ENCODE results near the gene ARHGAP27. TPM values are rescaled to one million over a fixed set of nuclear protein-coding genes. Genes with fewer than 3 reads are reported as not detected.

ARHGAP27 gene
- polyA plus RNA-seq, 3 donors, result 47.2 to 315 (median 55.0) TPM

DNA sequence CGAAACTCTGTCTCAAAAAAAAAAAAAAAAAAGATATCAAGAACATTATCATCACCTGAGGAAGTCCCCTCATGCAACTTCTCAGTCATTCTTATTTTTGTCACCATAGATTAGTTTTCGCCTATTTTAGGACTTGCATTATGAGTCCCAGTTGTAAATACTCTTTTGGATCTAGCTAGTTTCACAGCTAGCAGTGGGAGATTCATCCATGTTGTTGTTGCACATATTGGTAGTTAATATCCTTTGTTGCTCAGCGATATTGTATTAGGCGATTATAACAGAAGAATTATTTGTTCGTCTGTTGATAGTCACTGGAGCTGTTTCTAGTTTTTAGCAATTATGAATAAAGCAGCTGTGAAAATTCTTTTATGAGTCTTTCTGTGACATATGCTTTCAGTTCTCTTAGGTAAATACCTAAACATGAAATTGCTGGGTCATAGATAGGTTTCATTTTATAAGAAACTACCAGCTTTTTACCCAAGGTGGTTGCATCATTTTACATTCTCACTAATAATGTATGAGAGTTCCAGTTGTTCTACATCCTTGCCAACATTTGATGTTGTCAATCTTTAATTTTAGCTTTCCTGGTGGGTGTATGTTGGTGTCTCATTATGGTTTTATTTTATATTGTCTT, 75.2 kb downstream of the ARHGAP27 start:
- Histone ChIP-seq H3K79me2 (ENCODE audit: insufficient read depth, low read length) (no peaks in the 10 kb centered on the region), H3K4me3 (replicated peaks in 1 of 3; ENCODE audit: low read depth in 2 of 3, low read length in 3 of 3) (no peak overlapping the region), H4K20me1 (ENCODE audit: insufficient read depth, low read length) (no peaks in the 10 kb centered on the region), H3K27me3 (ENCODE audit: control insufficient read depth in 2 of 2, insufficient read depth in 2 of 2, low read length in 2 of 2) (no peaks in the 10 kb centered on the region), H3K9ac (ENCODE audit: insufficient read depth, low read length, poor library complexity, severe bottlenecking) (no peak overlapping the region), H2AFZ (ENCODE audit: insufficient read depth, low read depth, low read length, poor library complexity, severe bottlenecking) (no peak overlapping the region), H3K4me1 (ENCODE audit: control insufficient read depth in 1 of 2, insufficient read depth in 2 of 2, low read length in 2 of 2) (peaks cover 8 to 11% of the 10 kb centered on the region in 2 donors), H3K36me3 (replicated peaks in 1 of 2; ENCODE audit: control insufficient read depth in 1 of 2, insufficient read depth in 2 of 2, low read length in 2 of 2) (no peaks in the 10 kb centered on the region), H3K9me3 (replicated peaks in 1 of 2; ENCODE audit: control insufficient read depth in 1 of 2, insufficient read depth in 1 of 2, low read length in 2 of 2) (no peaks in the 10 kb centered on the region), H3K4me2 (replicated peaks; ENCODE audit: extremely low read depth, low read length, poor library complexity, severe bottlenecking) (no peak overlapping the region), H3K27ac (ENCODE audit: low read depth in 1 of 2, low read length in 2 of 2) (no peak overlapping the region)
- intact Hi-C loops (cut with micrococcal nuclease), result no loop called here
- peaks cover 10% of the 10 kb centered on the region for H3K4me1 Mint-ChIP-seq
- TF ChIP-seq CTCF (IDR thresholded peaks at IDR 0.05), result no peak
- H3K4me3 Mint-ChIP-seq, result no peak overlapping the region
- DNase-seq, result no peak
- no peak overlapping the region for H3K27ac Mint-ChIP-seq
- peaks cover 0 to 3% (median 0%) of the 10 kb centered on the region in 7 donors for H3K9me3 Mint-ChIP-seq
- H3K36me3 Mint-ChIP-seq, result no peaks in the 10 kb centered on the region
- peaks cover 9 to 19% (median 10%) of the 10 kb centered on the region in 3 donors for H3K27me3 Mint-ChIP-seq (ENCODE audit: low read depth in 3 of 3)
- WGBS (ENCODE audit: insufficient coverage), result 100% methylated on average over 1 of the region's 5 CpGs

DNA sequence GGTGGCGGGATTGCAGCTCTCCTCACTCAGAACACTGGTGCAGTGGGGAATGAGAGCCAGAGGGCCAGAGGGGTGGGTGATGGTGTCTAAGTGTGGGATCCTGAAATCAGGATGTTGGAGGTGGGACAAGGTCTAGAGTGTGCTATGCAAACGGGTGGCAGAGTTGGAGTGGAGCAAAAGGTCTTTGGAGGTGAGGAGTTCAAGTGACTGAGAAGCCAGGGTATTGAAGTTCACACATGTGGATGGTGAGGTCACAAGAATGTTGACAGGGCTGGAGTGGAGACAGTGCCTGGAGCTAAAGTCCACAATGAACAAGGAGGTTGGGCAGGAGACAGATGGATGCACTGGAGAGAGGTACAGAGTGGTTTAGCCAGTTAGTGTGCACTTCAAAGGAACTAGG, 77.6 kb downstream of the ARHGAP27 start:
- Mint-ChIP-seq H3K4me3 (peak overlapping the region in 1 of 2 donors; percentile 13), H3K27ac (peak overlapping the region in 1 of 7 donors; percentile 25), H3K27me3 (ENCODE audit: low read depth in 3 of 3) (peaks cover 2 to 16% (median 7%) of the 10 kb centered on the region in 3 donors), H3K36me3 (no peaks in the 10 kb centered on the region), H3K9me3 (peaks cover 0 to 2% (median 0%) of the 10 kb centered on the region in 7 donors), H3K4me1 (peaks cover 10% of the 10 kb centered on the region)
- no peak for TF ChIP-seq CTCF (IDR thresholded peaks at IDR 0.05)
- Histone ChIP-seq H3K4me3 (replicated peaks in 1 of 3; ENCODE audit: low read depth in 2 of 3, low read length in 3 of 3) (no peak overlapping the region), H3K9ac (ENCODE audit: insufficient read depth, low read length, poor library complexity, severe bottlenecking) (no peak overlapping the region), H3K9me3 (replicated peaks in 1 of 2; ENCODE audit: control insufficient read depth in 1 of 2, insufficient read depth in 1 of 2, low read length in 2 of 2) (no peaks in the 10 kb centered on the region), H3K79me2 (ENCODE audit: insufficient read depth, low read length) (no peaks in the 10 kb centered on the region), H4K20me1 (ENCODE audit: insufficient read depth, low read length) (no peaks in the 10 kb centered on the region), H2AFZ (ENCODE audit: insufficient read depth, low read depth, low read length, poor library complexity, severe bottlenecking) (no peak overlapping the region), H3K27me3 (ENCODE audit: control insufficient read depth in 2 of 2, insufficient read depth in 2 of 2, low read length in 2 of 2) (no peaks in the 10 kb centered on the region), H3K4me1 (ENCODE audit: control insufficient read depth in 1 of 2, insufficient read depth in 2 of 2, low read length in 2 of 2) (peaks cover 8 to 12% of the 10 kb centered on the region in 2 donors), H3K36me3 (replicated peaks in 1 of 2; ENCODE audit: control insufficient read depth in 1 of 2, insufficient read depth in 2 of 2, low read length in 2 of 2) (no peaks in the 10 kb centered on the region), H3K4me2 (replicated peaks; ENCODE audit: extremely low read depth, low read length, poor library complexity, severe bottlenecking) (no peak overlapping the region), H3K27ac (ENCODE audit: low read depth in 1 of 2, low read length in 2 of 2) (no peak overlapping the region)
- intact Hi-C loops (cut with micrococcal nuclease), result no loop called here
- DNase-seq, result no peak
- 88% methylated on average over 2 of the region's 2 CpGs for WGBS (ENCODE audit: insufficient coverage)
